GM18867 (cell line): Measurements from ENCODE around the gene CTDP1.

ENCODE experiments used
- ATAC-seq: cut with Tn5 transposase; IDR thresholded peaks from one replicate; pipeline ENCODE4 v1.9.1; 2021; ENCODE audit warnings: mild to moderate bottlenecking, moderate library complexity; ENCODE audit not compliant: unreplicated experiment

Gene CTDP1

DNA sequence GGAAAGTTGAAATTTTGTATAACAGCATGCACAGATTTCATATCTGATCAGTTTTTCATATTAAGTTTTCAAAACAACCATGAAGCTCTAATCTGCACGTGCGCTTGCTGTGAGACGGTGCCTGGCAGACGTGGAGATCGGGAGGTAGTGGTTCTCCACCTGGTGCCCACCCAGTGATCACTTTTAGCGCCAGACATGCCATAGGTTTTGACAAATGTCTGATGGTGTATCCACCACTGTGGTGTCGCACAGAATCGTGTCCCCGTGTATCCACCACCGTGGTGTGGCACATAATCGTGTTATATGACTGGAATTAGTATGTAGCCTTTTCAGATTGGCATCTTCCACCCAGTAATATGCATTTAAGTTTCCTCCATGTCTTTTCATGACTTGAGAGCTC, 77.2 kb downstream of the CTDP1 start:
- no peak for ATAC-seq

DNA sequence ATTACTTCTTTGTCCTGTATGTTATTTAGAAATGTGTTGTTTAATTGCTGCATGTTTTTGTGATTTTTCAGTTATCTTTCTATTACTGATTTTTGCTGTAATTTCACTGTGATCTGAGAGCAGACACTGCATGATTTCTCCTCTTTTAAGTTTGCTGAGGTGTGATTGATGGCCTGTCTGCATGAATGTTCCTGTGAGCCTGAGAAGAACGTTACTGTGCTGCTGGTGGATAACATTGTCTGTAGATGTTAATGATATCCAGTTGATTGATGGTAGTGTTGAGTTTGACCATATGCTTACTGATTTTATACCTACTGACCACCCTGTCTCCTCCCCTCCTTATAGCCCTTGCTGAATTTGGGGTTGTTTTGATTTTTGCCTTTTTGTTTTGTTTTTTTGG, 80.7 kb downstream of the CTDP1 start:
- ATAC-seq: no peak

DNA sequence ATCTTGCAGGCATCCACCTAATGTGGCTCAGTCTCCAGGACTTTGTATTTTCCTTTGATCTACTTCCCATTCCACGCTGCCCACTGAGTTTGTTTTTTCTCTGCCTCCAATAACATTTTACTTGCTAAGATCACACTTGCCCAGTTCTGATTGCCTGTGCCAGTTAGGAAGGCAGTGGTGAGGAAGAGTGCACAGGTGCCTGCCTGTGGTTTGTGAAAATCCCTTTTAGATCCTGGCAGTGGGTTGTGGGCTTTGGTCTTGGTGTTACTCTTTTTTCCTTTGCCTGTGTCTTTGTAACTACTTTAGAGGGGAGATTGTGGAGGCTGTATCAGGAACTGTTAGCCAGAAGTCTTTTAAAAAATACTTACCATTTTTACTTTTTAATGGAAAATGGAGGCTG, 81.3 kb downstream of the CTDP1 start:
- ATAC-seq: no peak

DNA sequence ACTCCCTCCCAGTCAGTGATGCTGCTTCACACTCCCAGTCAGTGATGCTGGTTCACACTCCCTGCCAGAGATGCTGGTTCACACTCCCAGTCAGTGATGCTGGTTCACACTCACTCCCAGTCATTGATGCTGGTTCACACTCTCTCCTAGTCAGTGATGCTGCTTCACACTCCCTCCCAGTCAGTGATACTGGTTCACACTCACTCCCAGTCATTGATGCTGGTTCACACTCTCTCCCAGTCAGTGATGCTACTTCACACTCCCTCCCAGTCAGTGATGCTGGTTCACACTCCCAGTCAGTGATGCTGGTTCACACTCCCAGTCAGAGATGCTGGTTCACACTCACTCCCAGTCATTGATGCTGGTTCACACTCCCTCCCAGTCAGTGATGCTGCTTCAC, 83.8 kb downstream of the CTDP1 start:
- ATAC-seq: no peak

DNA sequence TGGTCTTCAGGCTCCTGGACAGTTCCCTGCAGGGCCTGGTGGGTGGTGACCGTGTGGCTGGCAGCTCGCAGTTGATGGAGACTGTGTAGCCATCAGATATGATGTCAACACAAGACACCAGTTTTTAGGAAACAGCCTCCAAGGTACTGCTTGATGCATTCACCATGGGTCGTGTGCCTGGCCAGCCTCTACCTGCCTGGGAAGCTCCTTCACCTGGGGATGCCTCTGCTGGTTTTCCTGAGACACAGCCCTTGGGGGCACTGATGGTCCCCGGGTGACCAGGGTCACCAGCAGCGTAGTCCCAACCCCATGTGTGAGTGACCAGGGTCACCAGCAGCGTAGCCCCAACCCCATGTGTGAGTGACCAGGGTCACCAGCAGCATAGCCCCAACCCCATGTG, 84.5 kb downstream of the CTDP1 start:
- ATAC-seq: no peak

DNA sequence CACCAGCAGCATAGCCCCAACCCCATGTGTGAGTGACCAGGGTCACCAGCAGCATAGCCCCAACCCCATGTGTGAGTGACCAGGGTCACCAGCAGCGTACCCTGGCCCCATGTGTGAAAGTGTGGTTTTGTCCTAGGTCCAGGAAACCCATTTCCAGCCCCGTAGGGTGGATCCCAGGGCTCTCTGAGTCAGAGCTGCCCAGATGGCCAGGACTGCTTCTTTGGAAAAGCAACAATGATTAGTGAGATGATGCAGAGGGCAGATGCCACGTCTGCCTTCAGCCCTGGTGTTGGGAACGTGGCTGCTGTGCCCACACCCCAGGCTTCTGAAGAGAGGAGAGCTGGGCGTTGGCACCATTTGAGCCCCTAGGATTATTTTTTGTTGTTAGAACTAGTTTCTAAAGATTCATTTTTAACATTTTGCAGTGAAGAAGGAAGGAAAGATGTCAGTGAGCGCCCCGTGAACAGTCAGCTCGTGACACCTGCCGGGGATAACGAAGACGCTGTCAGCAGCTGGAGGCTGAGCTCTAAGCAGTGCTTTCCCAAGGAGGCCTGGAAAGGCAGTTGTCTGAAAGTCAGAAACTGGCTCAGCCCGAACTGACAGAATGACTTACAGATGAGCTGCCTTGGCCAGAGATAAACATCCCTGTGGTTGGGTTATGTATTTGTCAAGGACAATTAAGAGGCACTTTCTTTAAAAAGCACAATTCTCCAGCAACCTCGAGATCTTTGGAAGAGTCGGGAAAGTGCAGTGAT, 86.1 kb downstream of the CTDP1 start:
- ATAC-seq: no peak

DNA sequence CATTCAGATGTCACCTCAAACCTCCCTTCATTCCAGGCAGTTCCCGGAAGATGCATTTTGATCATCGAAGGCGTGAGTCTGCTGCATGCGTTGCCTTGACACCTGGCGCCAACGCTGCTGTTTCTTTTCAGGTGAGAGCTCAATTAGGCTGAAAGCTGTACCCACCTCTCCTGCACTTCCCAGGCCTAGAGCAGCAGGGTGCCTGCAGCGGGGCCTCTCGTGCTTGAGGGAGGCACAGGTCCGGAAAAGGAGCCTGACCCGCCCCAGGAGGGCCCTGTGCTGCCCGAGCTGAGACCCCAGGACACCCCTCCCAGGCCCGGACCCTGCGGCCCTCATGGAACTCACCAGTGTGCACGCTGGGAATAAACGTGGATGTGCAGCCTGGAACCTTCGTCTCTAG, 86.7 kb downstream of the CTDP1 start:
- no peak for ATAC-seq

DNA sequence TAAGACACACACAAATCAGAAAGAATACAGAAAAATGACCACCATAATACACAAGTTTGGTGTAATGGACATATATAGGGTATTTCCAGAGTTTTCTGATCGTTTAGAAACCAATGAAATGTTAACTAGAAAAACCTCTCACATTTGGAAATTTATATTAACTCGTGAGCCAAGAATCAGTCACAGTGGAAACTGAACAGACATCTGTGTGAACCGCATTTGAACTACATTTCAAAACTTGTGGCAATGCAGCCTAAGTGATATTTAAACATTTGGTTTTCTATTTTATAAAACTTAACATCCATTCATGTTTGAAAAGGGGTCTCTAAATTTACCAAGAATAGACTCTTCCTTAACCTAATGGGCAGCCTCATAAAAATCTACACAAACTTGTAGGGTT, 89.1 kb downstream of the CTDP1 start:
- ATAC-seq: no peak

DNA sequence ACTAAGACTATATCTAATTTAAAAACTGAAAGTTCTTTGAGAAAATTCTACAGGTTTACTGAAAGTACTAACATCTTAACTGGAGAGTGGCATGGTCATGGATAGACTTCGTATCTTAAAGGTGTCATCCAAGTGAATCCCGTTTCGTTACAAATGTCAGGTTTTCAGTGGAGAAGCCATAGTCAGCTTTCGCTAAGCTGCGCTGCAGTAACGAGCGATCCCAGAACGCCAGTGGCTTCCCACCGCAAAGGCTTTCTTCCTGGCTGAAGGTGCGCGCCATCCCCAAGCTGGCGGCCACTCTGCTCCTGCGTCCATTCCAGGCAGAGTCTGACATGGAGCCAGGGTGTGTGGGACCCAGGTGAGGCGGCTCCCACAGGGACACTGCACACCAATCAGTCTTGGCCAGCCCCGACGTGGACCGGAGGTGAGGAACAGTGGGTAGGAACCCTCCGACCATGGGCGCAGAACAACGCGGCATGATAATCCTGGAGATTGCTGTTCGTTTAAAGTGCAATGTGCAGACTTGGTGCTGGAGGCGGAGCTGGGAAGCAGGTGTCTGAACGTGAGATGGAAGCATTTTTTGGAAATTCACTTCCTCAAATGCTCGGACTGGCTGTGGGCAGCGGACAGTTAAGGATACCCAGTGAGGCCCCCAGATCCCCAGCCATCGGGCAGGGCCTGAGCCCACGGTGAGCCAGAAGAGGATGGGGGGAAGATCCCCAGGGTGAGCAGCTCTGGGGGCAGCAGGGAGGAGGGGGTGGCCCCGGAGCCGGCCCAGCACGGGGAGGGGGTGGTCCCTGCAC, 90.3 kb downstream of the CTDP1 start:
- no peak for ATAC-seq

DNA sequence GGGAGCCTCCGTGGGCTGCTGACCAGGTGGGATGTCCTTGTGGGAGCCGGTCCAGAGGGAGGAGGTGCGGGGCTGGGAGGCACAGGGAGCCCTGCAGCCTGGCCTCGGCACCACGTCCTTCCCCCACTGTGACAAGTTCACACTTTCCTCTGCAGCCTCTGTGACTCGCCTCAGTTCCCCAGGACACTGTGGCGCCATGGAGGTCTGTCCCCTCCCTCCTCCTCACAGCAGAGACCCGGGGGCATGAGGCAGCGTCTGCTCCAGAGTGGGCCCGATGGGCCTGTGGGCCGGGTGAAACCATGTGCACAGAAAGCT, 90.9 kb downstream of the CTDP1 start:
- no peak for ATAC-seq

DNA sequence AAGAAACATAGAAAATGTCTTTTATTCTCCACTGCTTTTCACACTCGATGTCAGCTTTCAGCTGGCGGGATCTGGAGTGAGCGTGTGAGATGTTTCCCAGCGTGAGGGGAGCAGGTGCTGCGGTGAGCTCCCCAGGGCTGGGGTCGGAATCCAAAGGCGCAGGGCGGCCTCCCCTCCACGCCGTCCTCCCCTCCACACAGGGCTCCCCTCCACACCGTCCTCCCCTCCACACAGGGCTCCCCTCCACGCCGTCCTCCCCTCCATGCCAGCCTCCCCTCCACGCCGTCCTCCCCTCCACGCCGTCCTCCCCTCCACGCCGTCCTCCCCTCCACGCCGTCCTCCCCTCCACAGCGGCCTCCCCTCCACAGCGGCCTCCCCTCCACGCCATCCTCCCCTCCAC, 91.2 kb downstream of the CTDP1 start:
- ATAC-seq: no peak

DNA sequence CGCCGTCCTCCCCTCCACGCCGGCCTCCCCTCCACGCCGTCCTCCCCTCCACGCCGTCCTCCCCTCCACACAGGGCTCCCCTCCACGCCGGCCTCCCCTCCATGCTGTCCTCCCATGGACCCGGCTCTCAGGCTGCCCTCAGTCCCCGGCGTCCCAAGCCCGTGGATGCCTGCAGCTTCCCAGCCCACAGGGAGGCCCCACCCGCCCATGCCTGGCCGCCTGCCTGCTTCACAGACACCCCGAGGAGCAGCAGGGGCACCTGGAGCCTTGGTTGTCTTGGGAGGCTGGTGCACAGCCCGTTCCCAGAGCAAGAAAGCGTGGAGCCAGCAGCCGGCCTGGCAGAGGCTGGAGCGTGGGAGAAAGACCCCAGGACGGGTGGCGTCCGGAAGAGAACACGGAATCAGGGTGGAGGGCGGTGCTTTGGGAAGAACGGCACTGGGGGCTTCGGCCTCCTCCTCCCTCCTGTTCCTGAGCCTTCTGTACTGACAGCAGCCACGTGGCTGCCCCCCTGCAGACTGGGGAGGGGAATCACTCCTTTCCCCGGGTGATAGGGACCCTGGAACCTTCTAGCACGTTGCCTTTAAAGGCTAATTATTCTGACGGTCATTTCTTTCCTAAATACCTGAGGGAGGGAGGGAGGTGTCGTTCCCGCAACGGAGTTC, 92.0 kb downstream of the CTDP1 start:
- no peak for ATAC-seq

DNA sequence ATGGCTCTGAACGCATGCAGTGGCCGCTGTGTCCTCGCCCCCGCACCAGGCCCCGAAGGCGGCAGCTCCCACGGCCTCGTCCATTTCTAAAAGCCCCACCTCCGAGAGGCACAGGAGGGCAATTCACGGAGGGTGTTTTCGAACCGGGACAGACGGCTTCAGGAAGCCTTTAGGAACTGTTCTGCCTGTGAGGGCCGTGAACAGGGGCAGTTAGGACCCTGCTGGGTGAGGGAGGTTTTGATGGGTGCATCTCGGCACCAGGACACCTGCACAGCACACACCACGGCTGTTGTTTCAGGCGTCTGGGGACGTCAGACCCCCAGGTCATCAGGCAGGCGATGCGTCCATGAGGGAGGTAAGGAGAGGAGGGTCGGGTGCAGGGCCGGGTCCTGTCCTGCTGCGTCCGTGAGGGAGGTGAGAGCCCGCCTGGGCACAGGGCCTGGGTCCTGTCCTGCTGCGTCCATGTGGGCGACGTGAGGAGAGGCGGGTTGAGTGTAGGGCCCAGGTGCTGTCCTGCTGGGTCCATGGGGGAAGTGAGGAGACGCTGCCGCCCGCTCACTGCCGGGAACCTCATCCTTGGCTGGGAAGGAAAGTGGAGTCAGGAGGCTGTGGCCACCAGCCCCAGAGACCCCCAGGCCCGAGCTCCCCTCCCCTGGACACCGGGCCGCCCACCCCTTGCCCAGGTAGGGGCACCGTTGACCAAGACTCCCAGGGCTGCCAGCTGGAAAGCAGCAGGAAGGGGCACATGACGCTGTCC, 92.7 kb downstream of the CTDP1 start:
- ATAC-seq: no peak

DNA sequence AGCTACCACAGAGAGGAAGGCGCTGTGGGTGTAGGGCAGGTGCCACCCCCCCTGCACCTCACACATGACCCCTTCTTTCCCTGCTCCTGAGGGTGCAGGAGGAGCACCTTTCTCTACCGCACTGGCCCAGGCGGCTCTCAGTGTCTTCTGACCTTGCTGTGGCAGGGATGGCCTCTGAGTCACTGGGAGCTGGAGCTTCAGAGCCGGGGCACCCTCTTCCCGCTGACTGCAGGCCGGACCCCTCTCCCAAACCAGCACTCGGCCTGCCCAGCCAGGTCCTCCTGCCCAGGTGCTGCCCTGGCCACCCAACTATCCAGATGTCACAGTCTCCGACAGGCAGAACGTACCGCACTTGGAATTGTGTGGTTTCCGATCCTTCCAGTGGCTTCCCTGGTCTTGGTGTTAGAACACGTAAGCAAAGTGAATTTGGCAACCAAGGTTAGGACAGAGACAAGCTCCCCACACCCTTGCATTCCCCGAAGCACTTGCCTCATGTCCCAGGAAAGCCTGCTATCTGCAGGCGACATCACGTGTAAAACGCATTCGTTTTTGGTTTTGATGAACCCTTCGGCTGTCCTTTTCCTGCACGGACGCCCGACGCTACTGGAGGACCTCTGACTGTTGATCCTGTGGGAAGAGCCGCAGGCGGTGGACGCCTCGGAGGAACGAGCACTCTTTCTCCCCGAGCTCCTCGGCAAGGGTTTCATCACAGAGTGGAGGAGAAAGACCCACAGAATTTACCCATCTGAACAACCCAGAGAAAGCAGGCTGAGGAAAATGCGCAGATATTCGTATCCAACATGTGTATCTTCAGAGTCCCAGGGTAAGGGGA, 93.5 kb downstream of the CTDP1 start:
- ATAC-seq: no peak

DNA sequence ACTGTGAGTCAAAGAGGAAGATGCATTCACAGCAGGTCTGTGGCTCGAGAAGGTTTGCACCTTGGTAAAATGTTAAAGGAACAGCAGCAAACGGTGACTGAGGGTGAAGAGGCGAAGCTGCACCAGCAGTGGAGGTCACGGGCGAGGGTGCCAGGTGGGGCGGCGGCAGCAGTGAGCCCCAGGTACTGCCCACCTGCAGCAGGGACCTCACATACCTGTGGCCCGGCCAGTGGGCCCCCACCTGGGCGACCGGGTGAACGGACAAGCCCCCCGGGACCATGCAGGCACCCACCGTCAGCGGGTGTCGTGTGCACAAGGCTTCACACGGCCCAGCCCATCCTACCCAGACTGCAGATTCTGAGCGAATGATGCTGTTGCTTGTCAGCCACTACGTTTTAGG, 94.5 kb downstream of the CTDP1 start:
- ATAC-seq: no peak

DNA sequence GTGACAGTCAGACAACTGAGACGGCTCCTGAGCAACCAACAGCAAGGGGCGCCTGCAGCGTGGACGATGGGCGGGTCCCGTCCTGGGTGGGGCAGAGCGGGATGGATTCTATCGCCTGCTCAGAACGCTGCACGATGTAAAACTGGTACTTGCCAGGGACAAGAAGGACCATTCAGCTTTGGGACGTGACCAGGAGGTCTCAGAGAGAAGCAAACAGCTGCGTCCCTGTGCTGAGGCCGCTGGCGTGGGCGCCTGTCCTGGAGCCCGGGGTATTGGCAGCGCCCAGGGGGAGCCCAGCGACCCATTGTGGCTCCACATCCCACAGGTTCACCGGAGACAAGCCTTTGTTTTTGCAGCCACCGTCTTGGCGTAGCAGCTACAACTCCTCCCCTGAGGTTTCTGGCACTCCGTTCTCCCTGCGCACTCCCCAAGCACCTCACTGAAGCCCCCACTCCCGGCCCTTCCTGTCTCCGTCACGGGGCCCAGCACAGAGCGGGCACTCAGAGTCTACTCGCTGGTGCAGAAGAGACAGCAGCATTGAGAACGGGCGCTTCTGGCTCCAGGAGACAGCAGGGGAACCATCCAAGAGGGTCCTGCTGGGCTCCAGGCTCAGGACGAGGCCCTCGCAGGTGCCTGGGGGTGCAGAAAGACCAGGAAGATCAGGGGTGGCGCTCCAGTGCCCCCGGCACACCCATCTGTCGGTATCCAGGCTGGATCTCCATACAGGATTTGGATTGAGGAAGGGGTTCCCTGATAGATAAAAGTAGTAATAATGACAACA, 96.0 kb downstream of the CTDP1 start:
- no peak for ATAC-seq

DNA sequence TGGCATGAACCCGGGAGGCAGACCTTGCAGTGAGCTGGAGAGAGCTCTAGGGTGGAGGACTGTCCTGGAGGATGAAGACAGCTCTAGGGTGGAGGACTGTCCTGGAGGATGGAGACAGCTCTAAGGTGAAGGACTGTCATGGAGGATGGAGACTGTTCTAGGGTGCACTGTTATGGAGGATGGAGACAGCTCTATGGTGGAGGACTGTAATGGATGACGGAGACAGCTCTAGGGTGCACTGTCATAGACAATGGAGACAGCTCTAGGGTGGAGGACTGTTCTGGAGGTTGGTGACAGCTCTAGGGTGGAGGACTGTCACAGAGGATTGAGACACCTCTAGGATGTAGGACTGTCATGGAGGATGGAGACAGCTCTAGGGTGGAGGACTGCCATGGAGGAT, 97.1 kb downstream of the CTDP1 start:
- no peak for ATAC-seq

DNA sequence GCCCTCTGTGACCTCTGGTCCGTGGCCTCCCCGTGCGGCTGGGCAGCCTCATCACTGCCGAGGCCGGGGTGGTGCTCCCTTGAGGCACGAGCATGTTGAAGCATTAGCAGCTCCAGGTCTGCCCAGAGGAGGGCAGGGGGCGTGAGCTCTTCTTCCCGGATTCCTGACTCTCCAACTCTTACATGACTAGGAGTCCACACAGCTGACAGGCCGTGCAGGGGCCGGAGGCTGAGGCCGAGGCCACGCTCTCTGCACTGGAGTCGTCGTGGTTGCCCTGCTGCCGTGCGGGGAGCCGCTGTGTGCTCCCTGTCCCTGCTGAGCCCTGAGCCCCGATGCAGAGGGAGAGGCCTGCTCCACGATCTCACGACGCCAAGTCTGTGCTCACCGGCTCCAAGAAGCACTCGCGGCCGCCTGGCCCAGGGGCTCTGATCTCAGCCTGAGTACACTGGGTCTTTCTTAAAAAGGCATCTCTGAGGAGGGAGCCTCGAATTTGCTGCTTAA, 98.7 kb downstream of the CTDP1 start:
- ATAC-seq: no peak

DNA sequence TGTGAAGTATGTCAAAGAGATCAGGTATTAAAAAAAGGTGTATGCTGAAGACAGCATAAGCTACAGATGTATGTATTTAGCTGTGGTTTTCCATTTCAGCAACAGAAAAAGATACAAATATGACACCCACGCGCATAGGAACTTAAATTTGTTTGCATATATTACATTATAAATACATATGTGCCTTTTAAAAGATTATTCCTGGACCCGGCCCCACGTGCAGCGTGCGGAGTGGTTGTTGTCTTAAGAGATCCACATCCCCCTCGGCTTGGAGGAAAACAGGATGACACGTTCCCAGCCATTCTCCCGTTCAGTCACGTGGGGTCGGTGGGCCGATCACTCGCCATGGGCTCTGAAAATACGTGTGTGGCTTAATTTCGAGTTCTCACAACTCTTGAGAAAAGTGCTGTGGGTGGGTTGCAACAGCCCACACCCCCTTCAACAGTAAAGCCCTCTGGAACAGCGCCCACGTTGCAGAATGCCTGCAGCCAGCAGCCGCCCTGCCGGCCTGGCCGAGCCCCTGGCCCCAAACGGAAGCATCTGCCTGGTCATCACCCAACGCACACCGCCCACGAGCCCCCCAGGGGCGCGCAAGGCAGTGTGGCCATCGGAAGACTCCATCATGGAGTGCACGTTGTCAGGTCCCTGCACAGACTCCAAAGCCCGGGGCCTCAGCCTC, 99.6 kb downstream of the CTDP1 start:
- no peak for ATAC-seq
